HG02840 (cell line): ENCODE data around the gene ERN1.

ENCODE experiments used
- ATAC-seq: cut with Tn5 transposase; IDR thresholded peaks from one replicate; pipeline ENCODE4 v1.9.1; 2021; ENCODE audit warnings: mild to moderate bottlenecking, moderate library complexity, moderate number of reproducible peaks; ENCODE audit not compliant: unreplicated experiment, low FRiP score

ERN1 gene

DNA sequence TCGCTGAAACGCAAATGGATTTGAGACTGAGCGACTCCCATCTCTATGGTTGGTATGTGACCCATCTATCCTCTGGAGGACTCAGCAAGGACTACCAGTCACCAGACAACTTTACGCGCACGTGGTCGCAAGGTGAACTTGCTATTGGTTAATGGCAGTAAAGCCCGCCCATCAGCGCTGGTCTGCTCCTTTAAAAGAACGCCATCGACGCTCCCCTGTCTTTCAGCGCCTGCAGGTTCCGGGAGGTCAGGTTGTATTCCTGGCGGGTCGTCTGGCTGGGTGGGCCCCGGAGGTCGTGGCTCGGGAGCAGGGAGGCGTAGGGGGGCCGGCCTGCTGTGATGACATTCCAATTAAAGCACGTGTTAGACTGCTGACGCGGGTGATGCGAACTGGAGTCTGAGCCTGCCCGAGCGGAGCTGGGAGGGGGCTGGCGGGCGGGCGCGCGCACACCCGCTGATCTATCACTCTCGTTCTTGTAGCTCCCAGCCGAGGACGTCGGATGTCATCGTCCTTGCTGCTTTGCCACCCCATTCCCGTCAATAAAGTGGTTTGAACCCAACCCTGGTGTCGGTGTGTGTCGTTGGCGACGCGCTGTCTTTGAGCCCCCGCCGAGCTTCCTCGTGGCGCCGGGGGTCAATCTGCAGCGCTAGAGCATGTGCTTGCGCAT lies 15.9 kb upstream of the ERN1 start:
- ATAC-seq = peak; percentile 95

DNA sequence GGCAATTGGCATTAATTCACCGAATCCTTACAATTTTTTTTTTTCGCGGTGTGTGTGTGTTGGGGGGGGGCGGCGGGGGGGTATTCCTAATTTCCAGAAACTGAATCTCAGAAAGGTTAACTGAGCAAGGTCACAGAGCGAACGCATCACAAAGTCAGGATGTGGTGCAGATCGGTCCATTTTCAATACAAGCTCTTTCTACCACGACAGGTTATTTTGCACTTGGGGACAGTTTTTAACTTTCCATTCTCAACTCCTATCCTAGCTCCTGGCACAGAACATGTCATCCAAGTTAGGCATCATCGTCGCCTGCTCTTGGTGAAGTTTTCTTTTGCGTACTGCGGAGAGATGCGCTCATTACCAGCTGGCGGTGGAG lies 15.4 kb upstream of the ERN1 start:
- ATAC-seq = no peak

DNA sequence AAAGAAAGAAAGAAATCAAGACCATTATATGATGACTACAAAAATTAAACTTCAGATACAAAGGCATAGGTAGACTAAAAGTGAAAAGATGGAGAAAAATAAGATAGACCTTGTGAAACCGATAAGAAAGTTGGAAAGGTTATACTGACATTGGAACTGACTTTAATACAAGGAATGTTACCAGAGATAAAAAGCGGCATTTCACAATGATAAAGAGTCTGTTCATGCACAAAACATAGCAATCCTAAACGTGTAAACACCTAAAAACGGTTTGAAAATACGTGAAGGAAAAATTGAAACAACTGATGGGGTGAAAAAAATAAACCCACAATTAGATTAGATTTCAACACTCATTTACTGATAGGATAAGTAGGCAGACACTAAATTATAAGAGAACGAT lies 9.6 kb upstream of the ERN1 start:
- ATAC-seq = no peak

DNA sequence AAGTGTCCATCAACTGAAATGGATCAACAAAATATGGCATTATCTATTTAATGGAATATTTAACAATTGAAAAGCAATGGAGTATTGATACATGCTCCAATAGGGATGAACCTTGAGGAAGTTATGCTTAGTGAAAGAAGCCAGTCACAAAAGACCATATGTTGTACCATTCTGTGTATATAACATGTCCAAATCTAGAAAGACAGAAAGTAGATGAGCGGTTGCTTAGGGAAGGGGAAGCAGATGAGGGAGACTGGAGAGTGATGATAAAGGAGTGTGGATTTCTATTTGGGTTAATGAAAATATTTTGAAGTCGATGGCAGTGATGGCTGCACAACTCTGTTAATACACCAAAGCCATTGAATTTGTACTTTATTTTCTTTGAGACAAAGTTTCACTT lies 8.5 kb upstream of the ERN1 start:
- ATAC-seq = no peak

DNA sequence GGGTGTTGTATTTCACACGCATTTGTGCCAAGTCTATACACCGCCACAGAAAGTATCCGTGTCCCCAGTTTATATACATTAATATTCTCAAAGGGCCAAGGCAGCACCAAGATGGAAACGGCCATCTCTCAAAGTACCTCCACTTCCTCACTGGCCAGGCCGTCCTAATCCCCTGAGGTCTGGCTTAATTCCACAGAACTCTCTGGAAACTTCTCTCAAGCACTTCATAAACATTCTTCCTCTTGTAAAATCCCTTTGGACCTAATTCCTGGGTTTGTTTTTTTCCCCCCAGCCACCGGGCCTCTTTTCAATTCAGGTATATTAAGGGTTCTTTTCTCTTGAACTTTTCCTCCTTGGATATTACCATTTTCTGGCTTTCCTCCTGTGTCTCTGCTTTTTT lies 5.1 kb upstream of the ERN1 start:
- ATAC-seq = no peak

DNA sequence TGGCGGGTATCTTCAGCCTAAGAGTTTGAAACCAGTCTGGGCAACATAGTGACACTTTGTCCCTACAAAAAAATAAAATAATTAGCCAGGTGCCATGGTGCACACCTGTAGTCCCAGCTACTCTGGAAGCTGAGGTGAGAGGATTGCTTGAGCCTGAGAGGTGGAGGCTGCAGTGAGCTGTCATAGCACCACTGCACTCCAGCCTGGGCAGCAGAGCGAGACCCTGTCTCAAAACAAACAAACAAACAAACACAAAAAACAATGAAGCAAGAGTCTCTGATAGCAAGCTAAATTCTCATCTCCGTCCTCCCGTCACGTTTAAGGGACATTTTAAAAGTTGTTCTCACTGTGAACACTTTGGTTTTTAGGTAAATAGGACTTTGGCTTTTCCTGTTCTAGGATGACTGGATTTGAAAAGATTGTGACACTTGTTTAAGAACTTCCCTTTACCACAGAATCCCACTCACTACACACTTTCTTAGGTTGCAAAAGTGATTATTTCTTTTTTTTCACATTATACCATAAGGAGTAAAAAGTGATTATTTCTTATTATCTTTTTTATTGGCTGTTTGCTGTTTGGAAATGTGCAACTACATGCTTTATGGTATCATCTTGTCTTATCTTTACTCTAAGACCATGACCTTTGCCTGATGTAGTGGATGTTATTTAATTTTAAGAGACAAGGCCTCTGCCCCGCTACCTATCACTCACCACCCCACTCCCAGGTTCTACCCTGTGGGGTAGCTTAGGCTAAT lies 4.4 kb upstream of the ERN1 start:
- no peak for ATAC-seq

DNA sequence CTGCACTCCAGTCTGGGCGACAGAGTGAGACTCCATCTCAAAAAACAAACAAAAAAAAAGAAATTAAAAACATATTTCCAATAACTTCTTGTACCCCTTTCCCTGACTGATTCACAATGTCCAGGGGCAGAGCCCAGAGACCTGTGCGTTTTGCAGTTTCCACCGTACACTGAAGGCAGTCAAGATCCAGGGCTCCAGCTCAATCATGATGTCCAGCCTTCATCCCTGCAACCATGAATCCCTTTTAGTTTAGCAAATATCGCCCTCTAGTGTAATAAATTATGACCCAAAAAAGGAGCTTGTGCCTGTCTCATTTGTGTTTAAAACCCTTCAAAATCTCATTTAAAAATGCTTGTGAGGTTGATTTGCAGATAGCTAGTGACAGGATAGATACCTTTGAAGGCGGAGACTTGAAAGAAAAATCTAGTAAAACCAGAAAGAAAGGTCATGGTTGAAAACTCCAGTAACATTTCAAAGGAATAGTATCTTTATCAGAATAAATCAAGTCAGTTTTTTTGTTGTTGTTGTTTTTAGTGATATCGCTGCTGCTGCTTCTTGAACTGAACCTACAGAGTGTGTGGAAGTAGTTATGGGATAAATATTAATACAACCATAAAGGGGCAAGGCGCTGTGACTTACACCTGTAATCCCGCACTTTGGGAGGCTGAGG lies 3.7 kb upstream of the ERN1 start:
- ATAC-seq = no peak

DNA sequence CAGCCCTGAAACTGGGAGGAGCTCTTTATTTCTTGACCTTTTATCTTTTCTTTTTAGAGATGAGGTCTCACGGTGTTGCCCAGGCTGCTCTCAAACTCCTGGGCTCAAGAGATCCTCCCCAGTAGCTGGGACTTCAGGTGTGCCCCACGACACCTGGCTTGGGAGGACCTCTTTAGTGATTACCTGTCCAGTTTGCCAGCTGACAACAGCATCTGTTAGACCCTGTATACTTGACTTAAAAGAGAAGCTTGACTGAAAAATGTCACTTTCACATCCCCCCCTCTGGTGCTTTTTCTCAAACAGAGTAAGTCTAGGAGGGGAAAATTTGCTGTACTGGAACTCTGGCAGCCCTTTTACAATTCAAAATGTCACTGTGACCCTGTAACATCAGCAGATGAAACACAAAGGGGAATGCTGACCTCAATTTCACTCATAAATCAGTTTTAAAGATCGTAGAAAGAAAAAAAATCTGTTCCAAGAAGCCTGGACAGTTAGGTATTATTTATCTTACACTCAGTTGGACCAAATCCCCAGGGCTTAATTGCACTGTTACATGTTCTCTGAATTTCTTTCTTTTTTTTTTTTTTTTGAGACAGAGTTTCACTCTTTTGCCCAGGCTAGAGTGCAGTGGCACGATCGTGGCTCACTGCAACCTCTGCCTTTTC lies 1.8 kb upstream of the ERN1 start:
- no peak for ATAC-seq

DNA sequence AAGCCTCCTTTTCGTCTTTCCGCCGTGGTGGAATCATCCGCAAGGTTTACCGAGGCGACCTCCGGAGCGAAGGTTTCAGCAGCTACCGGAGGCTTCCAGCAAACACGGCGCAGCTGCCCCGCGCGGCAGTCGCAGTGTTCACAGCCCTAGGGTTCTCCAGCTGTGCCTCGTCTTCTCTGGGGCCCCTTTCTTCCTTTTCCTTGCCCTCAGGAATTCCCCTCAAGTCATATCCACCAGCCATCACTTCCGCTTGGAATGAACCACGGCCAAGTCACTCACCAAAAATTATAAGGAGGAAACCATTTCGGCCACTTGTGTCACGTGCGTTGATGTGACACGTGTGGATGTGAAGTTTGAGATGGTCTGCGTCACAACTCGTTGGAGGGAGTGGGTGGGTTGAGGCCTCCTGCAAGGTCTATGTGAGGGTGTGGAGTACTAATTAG lies 636 bp upstream of the ERN1 start:
- peak; percentile 21 for ATAC-seq

DNA sequence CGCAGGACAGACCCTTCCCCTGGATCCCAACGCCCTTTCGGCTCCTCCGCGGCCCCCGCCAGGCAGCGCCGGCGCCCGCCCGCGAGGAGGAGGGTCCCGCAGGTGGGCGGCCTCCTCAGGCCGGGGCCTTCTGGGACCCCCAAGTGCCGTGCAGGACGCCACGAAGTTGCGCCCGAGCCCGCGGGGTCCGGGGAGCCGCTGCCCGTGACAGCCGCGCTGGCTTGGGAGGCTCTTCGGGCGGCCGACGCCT lies 504 bp downstream of the ERN1 start:
- no peak for ATAC-seq

DNA sequence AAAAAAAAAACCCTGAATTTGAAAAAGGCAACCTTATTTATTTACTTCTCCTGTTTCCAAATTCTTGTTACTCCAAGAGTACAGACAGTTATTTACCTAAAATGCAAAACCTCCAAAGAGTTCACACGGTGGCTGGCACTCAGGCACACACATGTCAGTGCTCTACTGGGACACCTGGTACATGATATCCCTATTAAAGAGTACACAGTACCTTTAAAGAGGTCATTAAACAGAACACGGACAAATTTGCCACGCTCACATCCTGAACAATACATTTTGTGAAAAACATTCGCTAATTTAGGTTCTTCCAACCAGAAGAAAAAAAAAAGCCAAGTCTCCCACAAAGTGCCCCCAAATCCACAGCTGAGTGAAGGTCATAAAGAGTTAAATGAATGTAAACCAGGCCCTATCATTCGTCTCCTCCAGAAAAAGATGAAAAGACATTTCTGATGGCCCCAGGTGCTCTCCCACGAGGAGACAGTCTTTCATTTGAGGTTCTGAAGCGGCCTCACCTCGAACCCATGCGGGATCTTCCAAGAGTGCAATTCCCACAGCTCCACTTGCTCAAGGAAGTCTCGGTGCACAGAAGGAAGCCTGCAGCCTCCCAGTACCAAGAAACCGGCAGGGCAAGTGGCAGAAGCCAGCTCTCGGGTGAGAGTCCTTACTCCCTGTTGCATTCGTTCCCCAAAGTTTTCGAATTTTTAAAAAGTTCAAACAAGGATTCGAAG lies 993 bp downstream of the ERN1 start:
- ATAC-seq = no peak

DNA sequence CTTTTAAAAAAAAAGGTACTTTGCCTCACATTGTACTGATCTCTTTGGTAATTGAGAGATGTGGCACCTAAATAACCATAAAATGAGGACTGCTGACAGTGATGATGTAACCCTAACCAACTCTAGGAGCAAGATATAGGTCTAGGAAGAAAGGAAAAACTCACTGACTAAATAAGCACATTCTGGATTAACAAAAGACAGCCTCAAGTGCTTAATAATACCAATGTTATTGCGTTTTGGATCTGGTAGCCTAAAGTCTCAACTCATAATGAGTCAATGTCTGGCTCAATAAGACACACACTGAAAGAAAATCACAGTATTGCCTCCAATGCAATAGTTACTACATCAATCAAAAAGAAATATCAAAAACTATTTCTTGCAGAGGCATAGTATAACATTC lies 3.0 kb downstream of the ERN1 start:
- ATAC-seq = no peak

DNA sequence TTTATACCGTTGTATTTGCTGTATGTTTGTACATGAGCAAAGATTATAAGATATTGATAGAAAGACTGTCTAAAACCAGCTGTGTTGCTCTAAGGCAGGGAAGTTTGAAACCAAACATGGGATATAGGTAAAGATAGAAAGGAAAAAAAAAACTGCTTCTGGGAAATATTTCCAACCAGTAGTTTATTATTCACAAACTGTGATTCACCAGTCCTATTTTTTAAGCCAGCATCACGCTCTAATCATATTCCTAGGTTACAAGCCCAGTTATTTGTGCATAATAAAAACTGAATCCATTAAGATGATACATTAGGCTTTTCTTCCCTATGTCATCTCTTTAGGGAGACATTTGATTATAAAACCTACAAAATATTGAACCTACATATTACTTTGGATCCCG lies 4.0 kb downstream of the ERN1 start:
- no peak for ATAC-seq

DNA sequence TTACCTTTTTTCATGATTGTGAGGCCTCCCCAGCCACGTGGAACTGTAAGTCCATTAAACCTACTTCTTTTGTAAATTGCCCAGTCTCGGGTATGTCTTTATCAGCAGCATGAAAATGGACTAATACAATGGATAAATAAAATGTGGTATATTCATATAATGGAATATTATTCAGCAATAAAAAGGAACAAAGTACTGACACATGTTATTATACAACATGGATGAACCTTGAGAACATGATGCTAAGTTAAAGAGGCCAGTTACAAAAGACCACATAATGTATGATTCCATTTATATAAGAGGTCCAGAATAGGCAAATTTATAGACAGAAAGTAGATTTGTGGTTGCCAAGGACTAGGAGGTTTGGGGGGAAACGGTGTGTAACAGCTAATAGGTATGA lies 5.3 kb downstream of the ERN1 start:
- no peak for ATAC-seq

DNA sequence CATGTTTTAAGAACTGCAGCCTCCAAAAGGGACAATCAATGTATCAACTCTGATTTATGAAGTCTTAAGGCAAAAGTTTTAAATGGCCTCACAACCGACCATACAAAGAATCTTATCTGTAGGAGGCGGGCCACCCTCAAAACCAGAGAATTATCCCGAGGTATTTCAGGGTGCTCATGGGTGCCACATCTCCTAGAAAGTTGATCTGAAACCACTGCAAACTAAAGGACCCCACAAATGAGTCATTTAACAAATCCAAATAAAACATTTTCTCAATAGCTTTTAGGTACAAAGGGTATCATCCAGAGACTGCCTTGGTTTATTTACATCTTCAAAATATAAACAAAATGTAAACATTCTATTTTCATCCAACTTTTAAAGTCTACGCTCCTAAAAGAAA lies 6.8 kb downstream of the ERN1 start:
- ATAC-seq = no peak

DNA sequence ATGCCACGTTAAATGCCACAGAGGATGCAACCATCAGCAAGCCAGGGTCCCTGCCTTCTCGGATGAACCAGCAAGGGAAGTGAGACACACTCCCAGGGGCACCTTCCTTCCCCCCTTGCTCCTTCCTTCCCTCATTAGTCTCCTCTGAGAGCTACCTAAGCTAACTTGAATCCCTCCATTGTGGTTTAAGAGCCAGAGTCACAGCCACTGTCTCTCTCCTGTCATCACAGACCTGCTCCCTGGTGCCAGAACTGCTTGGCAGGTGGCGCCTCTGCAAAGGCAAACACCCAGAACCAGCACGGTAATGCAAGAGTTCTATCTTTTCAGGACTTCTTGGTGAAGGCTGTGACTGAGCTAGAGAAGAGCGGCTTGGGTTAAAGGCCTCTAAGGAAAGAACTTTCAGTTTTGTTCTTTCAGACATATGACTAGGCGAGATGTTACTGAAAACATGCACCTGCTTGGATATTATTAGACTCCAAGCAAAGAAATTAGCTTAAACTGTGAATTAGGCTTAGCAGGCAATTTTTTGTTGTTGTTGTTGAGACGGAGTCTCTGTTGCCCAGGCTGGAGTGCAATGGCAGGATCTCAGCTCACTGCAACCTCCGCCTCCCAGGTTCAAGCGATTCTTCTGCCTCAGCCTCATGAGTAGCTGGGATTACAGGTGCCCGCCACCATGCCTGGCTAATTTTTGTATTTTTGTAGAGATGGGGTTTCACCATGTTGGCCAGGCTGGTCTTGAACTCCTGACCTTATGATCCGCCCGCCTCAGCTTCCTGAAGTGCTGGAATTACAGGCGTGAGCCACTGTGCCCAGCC lies 8.8 kb downstream of the ERN1 start:
- ATAC-seq = peak; percentile 72

DNA sequence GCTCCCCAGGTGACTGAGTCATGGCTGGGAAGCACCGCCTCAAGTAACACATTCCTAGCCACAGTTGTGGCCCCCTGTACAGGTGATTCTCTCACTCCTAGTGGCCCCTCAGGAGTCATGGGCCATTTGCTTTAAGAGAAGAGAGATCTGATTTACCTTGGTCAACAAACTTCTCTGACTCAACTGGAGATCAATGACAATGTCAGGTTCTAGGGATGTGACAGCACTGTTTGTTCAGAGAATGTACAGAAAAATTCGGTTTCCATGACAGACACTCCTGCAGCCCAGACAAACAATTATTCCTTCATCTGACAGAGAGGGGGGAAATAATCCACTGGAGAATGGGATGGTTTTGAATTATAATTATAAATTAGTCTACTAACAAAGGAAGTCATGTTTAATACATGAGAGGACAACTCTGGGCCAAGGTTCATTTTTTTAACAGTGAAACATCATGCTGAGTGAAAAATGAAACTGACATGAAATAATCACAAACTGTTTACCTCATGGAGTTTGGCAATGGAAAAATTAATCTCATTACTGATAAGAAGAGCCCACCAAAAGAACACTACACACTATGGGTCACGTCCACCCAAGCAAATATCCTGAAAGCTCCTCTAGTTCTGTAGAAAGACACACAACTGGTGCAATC lies 9.7 kb downstream of the ERN1 start:
- no peak for ATAC-seq

DNA sequence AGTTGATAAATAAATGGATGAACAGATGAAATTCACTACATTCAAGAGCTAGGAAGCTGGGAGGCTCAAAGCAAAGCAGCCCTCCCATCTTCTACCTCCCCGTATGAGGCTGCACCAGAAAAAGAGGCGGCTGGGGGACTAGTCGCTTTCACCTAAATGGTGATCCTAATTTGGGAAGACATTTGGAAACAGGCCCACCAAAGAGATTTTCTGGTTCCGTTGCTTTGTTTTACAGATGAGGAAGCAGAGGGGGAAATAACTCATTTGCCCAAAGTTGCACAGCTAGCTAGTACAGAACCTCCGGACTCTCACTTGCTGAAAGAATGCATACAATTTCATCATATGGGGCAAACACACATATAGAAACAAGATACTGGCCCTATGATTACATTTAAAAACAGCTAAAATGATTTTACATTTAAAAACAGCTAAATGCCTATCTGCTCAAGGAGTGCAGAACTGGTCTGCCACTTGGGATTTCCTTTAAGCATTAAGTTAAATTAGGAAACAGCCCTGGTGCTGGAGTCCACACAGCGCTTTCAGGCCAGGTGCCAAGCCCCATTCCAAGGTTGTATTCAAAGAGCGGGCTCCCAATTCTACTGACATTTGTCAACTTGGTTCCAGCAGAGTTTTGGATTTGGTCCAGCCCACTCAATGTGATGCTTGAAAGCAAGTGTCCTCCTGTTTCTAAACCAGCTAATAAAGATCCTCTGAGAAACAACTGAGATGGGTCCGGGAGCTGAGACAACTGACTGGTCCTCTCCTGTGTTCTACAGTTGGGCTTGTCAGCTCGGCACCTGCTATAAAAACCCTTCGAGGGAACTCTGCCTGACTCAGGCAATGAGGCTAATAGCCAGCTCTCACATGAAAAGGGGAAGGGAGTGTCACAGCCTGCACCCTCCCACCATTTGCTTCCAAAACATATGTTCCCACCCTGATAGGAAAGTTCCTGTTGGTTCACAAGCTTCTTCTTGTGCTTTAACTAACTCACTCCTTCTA lies 11.7 kb downstream of the ERN1 start:
- ATAC-seq = no peak
